ENCODE results near the gene MAG. TPM values are rescaled to one million over a fixed set of nuclear protein-coding genes. Genes with fewer than 3 reads are reported as not detected.

MAG gene
- polyA plus RNA-seq, 3 donors: not detected

GRCh38 chr19:35305181-35305580, 13.2 kb downstream of the MAG start:
- no peak overlapping the region for H3K4me3 ChIP-seq (replicated peaks in 1 of 3; ENCODE audit: low read depth in 2 of 3, low read length in 3 of 3)
- intact Hi-C loops (cut with micrococcal nuclease): loop anchor here (5.0 to 10.0 kb wide), 2 partner anchors 33 to 50 kb away; partner anchors contain the start of gene FFAR3 (in 1 of the 2)
- no peaks in the 10 kb centered on the region for H3K36me3 ChIP-seq (replicated peaks in 1 of 2; ENCODE audit: control insufficient read depth in 1 of 2, insufficient read depth in 2 of 2, low read length in 2 of 2)
- no peak overlapping the region for H3K4me3 Mint-ChIP-seq
- peak overlapping the region; percentile 33 to 53 for H3K27ac ChIP-seq (ENCODE audit: low read depth in 1 of 2, low read length in 2 of 2)
- no peaks in the 10 kb centered on the region for H3K27me3 ChIP-seq (ENCODE audit: control insufficient read depth in 2 of 2, insufficient read depth in 2 of 2, low read length in 2 of 2)
- H3K9me3 Mint-ChIP-seq: peaks cover 0 to 2% (median 0%) of the 10 kb centered on the region in 7 donors
- peaks cover 18 to 21% of the 10 kb centered on the region in 2 donors for H3K4me1 ChIP-seq (ENCODE audit: control insufficient read depth in 1 of 2, insufficient read depth in 2 of 2, low read length in 2 of 2)
- peak overlapping the region; percentile 47 to 84 (median 78) for H3K27ac Mint-ChIP-seq
- 33% methylated on average over 3 of the region's 6 CpGs for WGBS (ENCODE audit: insufficient coverage)
- no peaks in the 10 kb centered on the region for H3K79me2 ChIP-seq (ENCODE audit: insufficient read depth, low read length)
- H3K9ac ChIP-seq (ENCODE audit: insufficient read depth, low read length, poor library complexity, severe bottlenecking): no peak overlapping the region
- no peak overlapping the region for H2AFZ ChIP-seq (ENCODE audit: insufficient read depth, low read depth, low read length, poor library complexity, severe bottlenecking)
- DNase-seq: no peak
- TF ChIP-seq CTCF (IDR thresholded peaks at IDR 0.05): no peak
- H3K9me3 ChIP-seq (replicated peaks in 1 of 2; ENCODE audit: control insufficient read depth in 1 of 2, insufficient read depth in 1 of 2, low read length in 2 of 2): no peaks in the 10 kb centered on the region
- no peak overlapping the region for H3K4me2 ChIP-seq (replicated peaks; ENCODE audit: extremely low read depth, low read length, poor library complexity, severe bottlenecking)
- H4K20me1 ChIP-seq (ENCODE audit: insufficient read depth, low read length): no peaks in the 10 kb centered on the region
- peaks cover 0 to 6% of the 10 kb centered on the region in 2 donors for H3K36me3 Mint-ChIP-seq
- H3K27me3 Mint-ChIP-seq (ENCODE audit: low read depth in 3 of 3): peaks cover 1 to 4% (median 2%) of the 10 kb centered on the region in 3 donors
- H3K4me1 Mint-ChIP-seq: peaks cover 36% of the 10 kb centered on the region

GRCh38 chr19:35306473-35307246, 14.7 kb downstream of the MAG start:
- peak overlapping the region in 1 of 2 donors; percentile 26 for H3K4me3 Mint-ChIP-seq
- Histone ChIP-seq H3K4me3 (replicated peaks in 1 of 3; ENCODE audit: low read depth in 2 of 3, low read length in 3 of 3) (no peak overlapping the region), H4K20me1 (ENCODE audit: insufficient read depth, low read length) (no peaks in the 10 kb centered on the region), H3K9me3 (replicated peaks in 1 of 2; ENCODE audit: control insufficient read depth in 1 of 2, insufficient read depth in 1 of 2, low read length in 2 of 2) (no peaks in the 10 kb centered on the region), H3K9ac (ENCODE audit: insufficient read depth, low read length, poor library complexity, severe bottlenecking) (no peak overlapping the region), H3K36me3 (replicated peaks in 1 of 2; ENCODE audit: control insufficient read depth in 1 of 2, insufficient read depth in 2 of 2, low read length in 2 of 2) (no peaks in the 10 kb centered on the region), H3K4me1 (ENCODE audit: control insufficient read depth in 1 of 2, insufficient read depth in 2 of 2, low read length in 2 of 2) (peaks cover 18 to 21% of the 10 kb centered on the region in 2 donors), H3K27ac (ENCODE audit: low read depth in 1 of 2, low read length in 2 of 2) (peak overlapping the region in 1 of 2 donors; percentile 48), H3K4me2 (replicated peaks; ENCODE audit: extremely low read depth, low read length, poor library complexity, severe bottlenecking) (no peak overlapping the region), H2AFZ (ENCODE audit: insufficient read depth, low read depth, low read length, poor library complexity, severe bottlenecking) (no peak overlapping the region), H3K27me3 (ENCODE audit: control insufficient read depth in 2 of 2, insufficient read depth in 2 of 2, low read length in 2 of 2) (no peaks in the 10 kb centered on the region), H3K79me2 (ENCODE audit: insufficient read depth, low read length) (no peaks in the 10 kb centered on the region)
- intact Hi-C loops (cut with micrococcal nuclease): loop anchor here (1.0 to 10.0 kb wide), 3 partner anchors 13 to 48 kb away; partner anchors contain the start of gene FFAR3 (in 1 of the 2)
- peaks cover 33% of the 10 kb centered on the region for H3K4me1 Mint-ChIP-seq
- peaks cover 0 to 2% (median 0%) of the 10 kb centered on the region in 7 donors for H3K9me3 Mint-ChIP-seq
- peaks cover 0 to 6% of the 10 kb centered on the region in 2 donors for H3K36me3 Mint-ChIP-seq
- TF ChIP-seq CTCF (IDR thresholded peaks at IDR 0.05): peak; percentile 41
- 92% methylated on average over 20 of the region's 20 CpGs for WGBS (ENCODE audit: insufficient coverage)
- no peak for DNase-seq
- peak overlapping the region in 6 of 7 donors; percentile 73 to 88 (median 79) for H3K27ac Mint-ChIP-seq
- H3K27me3 Mint-ChIP-seq (ENCODE audit: low read depth in 3 of 3): peaks cover 1 to 4% (median 3%) of the 10 kb centered on the region in 3 donors

Measured in CD14-positive monocyte (primary cell).